ENCODE results near the gene INVS.

Gene INVS

GRCh38 chr9:100346836-100347235, 247.8 kb downstream of the INVS start:
- no peak for DNase-seq

DNA sequence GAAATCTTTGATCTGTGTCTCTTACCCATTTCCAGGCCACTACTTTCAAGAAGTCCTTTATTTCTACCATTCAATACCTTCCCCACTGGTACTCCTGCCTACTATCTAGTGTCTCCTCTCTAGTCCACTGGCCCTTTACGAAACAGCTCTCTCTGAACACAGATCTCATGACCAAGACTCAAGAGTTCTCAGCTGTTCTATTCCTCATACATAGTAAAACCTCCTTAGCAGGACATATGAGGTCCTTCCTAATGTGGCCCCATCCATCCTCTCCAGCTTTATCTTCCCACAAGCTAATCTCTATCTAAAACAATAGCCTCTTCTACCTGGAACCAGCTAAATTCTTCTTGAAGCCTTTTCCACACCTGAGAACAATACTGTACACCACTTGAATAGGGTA, 251.1 kb downstream of the INVS start:
- DNase-seq: no peak

Data from activated CD4-positive, alpha-beta T cell treated with anti-CD3 and anti-CD28 coated beads for 4 hours (primary cell).